Endodermal cell (in vitro differentiated cells): ENCODE data around the gene OSM. TPM values are rescaled to one million over a fixed set of nuclear protein-coding genes. Genes with fewer than 3 reads are reported as not detected.
A peak's percentile ranks its signal among the peaks of the same experiment; 100 is the strongest.
"Not testable (repeated sequence)": the region's sequence is repeated elsewhere in the genome, so short reads cannot be mapped to it uniquely, and the experiment has no call there.

Source experiments
- DNase-seq: peaks from one replicate; pipeline ENCODE4 v3.0.0-alpha.2; 2017
- H3K27ac ChIP-seq: 2 replicates; pipeline ENCODE4 v1.5.1; 2013; ENCODE audit warnings: mild to moderate bottlenecking, low read depth, low read length, moderate library complexity
- H3K27me3 ChIP-seq: 2 replicates; pipeline ENCODE4 v1.6.1; 2013; ENCODE audit warnings: mild to moderate bottlenecking, low read length, moderate library complexity; ENCODE audit not compliant: insufficient read depth, control insufficient read depth, poor library complexity, severe bottlenecking
- H3K36me3 ChIP-seq: 2 replicates; pipeline ENCODE4 v1.7.0; 2013; ENCODE audit warnings: mild to moderate bottlenecking, low read length, moderate library complexity; ENCODE audit not compliant: control insufficient read depth, insufficient read depth
- H3K4me1 ChIP-seq: one replicate; pipeline ENCODE4 v1.7.0; 2013; ENCODE audit warnings: low read length; ENCODE audit not compliant: control insufficient read depth, insufficient read depth
- H3K4me3 ChIP-seq: 2 replicates; pipeline ENCODE4 v1.5.1; 2013; ENCODE audit warnings: mild to moderate bottlenecking, low read length, moderate library complexity
- H3K9ac ChIP-seq: 2 replicates; pipeline ENCODE4 v1.6.1; 2013; ENCODE audit warnings: mild to moderate bottlenecking, low read length, moderate library complexity; ENCODE audit not compliant: poor library complexity, severe bottlenecking; ENCODE audit errors: extremely low read depth
- H3K9me3 ChIP-seq: 2 replicates; pipeline ENCODE4 v1.6.1; 2013; ENCODE audit warnings: mild to moderate bottlenecking, low read length, moderate library complexity; ENCODE audit not compliant: control insufficient read depth
- H3K27ac Mint-ChIP-seq: 2 replicates; pipeline ENCODE4 v1.8.0; 2020; ENCODE audit warnings: mixed read lengths
- H3K27me3 Mint-ChIP-seq: 2 replicates; pipeline ENCODE4 v1.8.0; 2021; ENCODE audit warnings: mild to moderate bottlenecking, mixed read lengths; ENCODE audit not compliant: insufficient read depth
- H3K36me3 Mint-ChIP-seq: 2 replicates; pipeline ENCODE4 v1.8.0; 2020; ENCODE audit warnings: low read depth, mixed read lengths
- H3K4me1 Mint-ChIP-seq: 2 replicates; pipeline ENCODE4 v1.8.0; 2020; ENCODE audit warnings: mixed read lengths
- H3K4me3 Mint-ChIP-seq: 2 replicates; pipeline ENCODE4 v1.8.0; 2020; ENCODE audit warnings: mild to moderate bottlenecking, moderate library complexity, mixed read lengths
- H3K9me3 Mint-ChIP-seq: 2 replicates; pipeline ENCODE4 v1.8.0; 2020; ENCODE audit warnings: mild to moderate bottlenecking, mixed read lengths
- CTCF ChIP-seq: fragments of 200-600 bp; sonication (generic); conservative IDR thresholded peaks from 2 replicates; pipeline ENCODE4 v1.5.0; 2021; ENCODE audit warnings: antibody characterized with exemption, mild to moderate bottlenecking
- WGBS, 2 experiments: methylation state at CpG; one replicate each; pipeline versions ENCODE4 v1.1.5 to v1.1.7; 2013; ENCODE audit warnings: missing lambda C conversion rate in 2 of 2, mixed read lengths in 1 of 2; ENCODE audit not compliant: insufficient coverage in 1 of 2, insufficient read length in 1 of 2; 5-methylcytosine and 5-hydroxymethylcytosine counted together
- total RNA-seq, 2 donors: library from RNA; stranded (reverse); fragmentation: NEBNext Ultra II Directional in 1 of 2; extraction: Animal tissue kit (Norgen Biotek cat#: 25700) in 1 of 2; gene quantifications; 2 replicates in 1 of 2; 3 replicates in 1 of 2; pipeline ENCODE4 v1.2.1, GENCODE V29; 2021

Gene OSM
- total RNA-seq, 2 donors from 2014 or later: not detected

GRCh38 chr22:30236875-30237274 lies 29.8 kb downstream of the OSM start:
- H3K4me3 Mint-ChIP-seq: no peak overlapping the region
- no peaks in the 10 kb centered on the region for H3K36me3 Mint-ChIP-seq
- Histone ChIP-seq H3K4me3 (no peak overlapping the region), H3K27ac (no peak overlapping the region), H3K36me3 (no peaks in the 10 kb centered on the region), H3K4me1 (peaks cover 3% of the 10 kb centered on the region), H3K9ac (no peak overlapping the region), H3K9me3 (no peaks in the 10 kb centered on the region), H3K27me3 (no peaks in the 10 kb centered on the region)
- H3K4me1 Mint-ChIP-seq: peaks cover 20% of the 10 kb centered on the region
- DNase-seq: no peak
- no peak overlapping the region for H3K27ac Mint-ChIP-seq
- H3K9me3 Mint-ChIP-seq: no peaks in the 10 kb centered on the region
- TF ChIP-seq CTCF: no peak
- 89 to 92% methylated on average over 5 of the region's 5 CpGs for WGBS, 2 experiments
- peaks cover 3% of the 10 kb centered on the region for H3K27me3 Mint-ChIP-seq

- Histone ChIP-seq H3K4me3 (no peak overlapping the region), H3K4me1 (peaks cover 3% of the 10 kb centered on the region), H3K36me3 (no peaks in the 10 kb centered on the region), H3K27me3 (no peaks in the 10 kb centered on the region), H3K9ac (no peak overlapping the region), H3K27ac (no peak overlapping the region), H3K9me3 (no peaks in the 10 kb centered on the region)
- no peaks in the 10 kb centered on the region for H3K36me3 Mint-ChIP-seq
- H3K4me3 Mint-ChIP-seq: no peak overlapping the region
- H3K9me3 Mint-ChIP-seq: no peaks in the 10 kb centered on the region
- H3K27ac Mint-ChIP-seq: no peak overlapping the region
- TF ChIP-seq CTCF: no peak
- DNase-seq: peak; percentile 74
- peaks cover 3% of the 10 kb centered on the region for H3K27me3 Mint-ChIP-seq
- WGBS, 2 experiments: 33 to 66% methylated on average over 8 to 10 of the region's 10 CpGs
- H3K4me1 Mint-ChIP-seq: peaks cover 20% of the 10 kb centered on the region
Observed at GRCh38 chr22:30235687-30236170, 30.9 kb downstream of the OSM start.

GRCh38 chr22:30234786-30235470 lies 31.7 kb downstream of the OSM start:
- H3K27me3 Mint-ChIP-seq: peaks cover 3% of the 10 kb centered on the region
- peak; percentile 46 for DNase-seq
- no peak overlapping the region for H3K9ac ChIP-seq
- H3K36me3 ChIP-seq: no peaks in the 10 kb centered on the region
- H3K36me3 Mint-ChIP-seq: no peaks in the 10 kb centered on the region
- WGBS, 2 experiments: 73 to 84% methylated on average over 4 to 7 of the region's 7 CpGs
- H3K27me3 ChIP-seq: no peaks in the 10 kb centered on the region
- H3K27ac ChIP-seq: no peak overlapping the region
- H3K4me1 ChIP-seq: peaks cover 3% of the 10 kb centered on the region
- H3K27ac Mint-ChIP-seq: no peak overlapping the region
- no peak overlapping the region for H3K4me3 Mint-ChIP-seq
- no peak overlapping the region for H3K4me3 ChIP-seq
- peaks cover 20% of the 10 kb centered on the region for H3K4me1 Mint-ChIP-seq
- H3K9me3 Mint-ChIP-seq: no peaks in the 10 kb centered on the region
- no peaks in the 10 kb centered on the region for H3K9me3 ChIP-seq
- no peak for TF ChIP-seq CTCF

- not testable (repeated sequence) for H3K9me3 ChIP-seq, H3K27me3 ChIP-seq, H3K9ac ChIP-seq, H3K27me3 Mint-ChIP-seq, H3K27ac ChIP-seq, H3K36me3 ChIP-seq, H3K4me1 ChIP-seq, H3K4me3 ChIP-seq, H3K4me3 Mint-ChIP-seq, H3K9me3 Mint-ChIP-seq, H3K27ac Mint-ChIP-seq, H3K36me3 Mint-ChIP-seq, DNase-seq
- H3K4me1 Mint-ChIP-seq: peaks cover 20% of the 10 kb centered on the region
- 94% methylated on average over 3 of the region's 3 CpGs; no CpG with 5 or more reads in 1 of the 2 experiments for WGBS, 2 experiments
Observed at GRCh38 chr22:30234325-30234724, 32.3 kb downstream of the OSM start.
